HG02970 (cell line): ENCODE results near the gene TBC1D5.

ENCODE experiments used
- ATAC-seq: cut with Tn5 transposase; IDR thresholded peaks from one replicate; pipeline ENCODE4 v1.9.1; 2021; ENCODE audit warnings: mild to moderate bottlenecking, moderate library complexity, moderate number of reproducible peaks; ENCODE audit not compliant: unreplicated experiment, low FRiP score

Gene TBC1D5

DNA sequence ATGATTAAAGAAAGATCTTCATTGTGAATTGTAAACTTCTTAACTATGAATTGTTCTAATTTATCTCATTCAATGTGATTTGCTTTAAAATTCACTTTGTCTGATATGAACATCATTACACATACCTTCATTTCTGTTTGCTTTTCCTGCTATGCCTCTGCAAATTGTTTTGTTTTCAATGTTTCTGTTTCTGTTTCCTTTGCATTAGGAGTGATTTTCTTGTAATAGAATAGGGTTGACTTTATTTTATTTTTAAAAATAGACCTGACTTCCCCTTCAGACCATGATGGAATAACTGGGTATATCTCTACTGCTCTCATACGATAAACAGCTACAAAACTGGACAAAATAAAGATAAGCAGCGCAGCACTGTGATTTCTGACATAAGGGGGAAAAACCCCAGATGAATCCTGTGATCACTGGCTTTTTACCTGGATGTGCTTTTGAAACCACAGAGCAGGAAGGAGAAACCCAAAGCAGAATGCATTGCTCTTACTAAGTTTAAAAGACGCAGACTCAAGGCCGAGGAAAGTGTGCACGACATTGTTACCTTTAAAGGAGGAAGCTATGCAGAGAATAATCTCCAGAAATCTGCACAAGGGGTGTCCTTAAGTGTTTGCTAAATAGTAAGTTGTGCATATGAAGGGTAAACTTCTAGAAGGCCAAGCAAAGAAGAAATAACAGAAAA lies 420.2 kb downstream of the TBC1D5 start:
- no peak for ATAC-seq

DNA sequence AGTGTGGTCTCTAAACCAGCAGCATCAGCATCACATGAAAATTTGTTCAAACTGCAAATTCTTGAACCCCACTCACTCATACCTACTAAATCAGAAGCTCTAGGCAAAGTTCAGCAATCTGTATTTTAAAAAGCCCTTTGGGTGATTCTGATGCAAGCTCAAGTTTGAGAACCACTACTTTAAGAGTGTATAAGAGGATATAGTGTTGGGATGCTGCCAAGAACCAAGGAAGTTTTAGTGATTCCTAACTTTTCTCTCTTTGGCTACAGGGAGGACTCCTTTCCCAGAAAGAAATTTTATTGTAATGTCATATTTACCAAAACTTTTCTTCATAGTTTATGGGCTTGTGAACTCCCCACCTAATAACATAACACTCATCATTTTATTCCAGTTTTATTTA lies 422.2 kb downstream of the TBC1D5 start:
- ATAC-seq, result no peak

DNA sequence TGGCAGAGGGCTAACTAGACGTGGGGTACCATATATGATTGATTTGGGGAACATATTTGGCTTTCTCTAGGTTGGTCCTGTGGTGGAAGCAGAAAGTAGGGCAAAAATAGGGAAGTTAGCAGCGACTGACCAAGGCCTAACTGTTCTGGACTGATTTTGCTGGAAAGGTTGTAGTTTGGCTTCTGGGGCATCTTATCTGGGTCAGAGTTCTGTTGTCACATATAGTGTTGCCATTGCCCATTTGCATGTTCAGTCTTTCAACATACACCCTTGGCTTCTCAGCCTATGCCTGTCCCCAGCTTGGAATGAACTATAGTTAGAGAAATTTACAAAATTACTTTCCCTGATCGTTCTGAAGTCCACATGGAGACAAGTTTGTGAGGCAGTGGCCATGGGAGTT lies 426.5 kb downstream of the TBC1D5 start:
- ATAC-seq, result no peak

DNA sequence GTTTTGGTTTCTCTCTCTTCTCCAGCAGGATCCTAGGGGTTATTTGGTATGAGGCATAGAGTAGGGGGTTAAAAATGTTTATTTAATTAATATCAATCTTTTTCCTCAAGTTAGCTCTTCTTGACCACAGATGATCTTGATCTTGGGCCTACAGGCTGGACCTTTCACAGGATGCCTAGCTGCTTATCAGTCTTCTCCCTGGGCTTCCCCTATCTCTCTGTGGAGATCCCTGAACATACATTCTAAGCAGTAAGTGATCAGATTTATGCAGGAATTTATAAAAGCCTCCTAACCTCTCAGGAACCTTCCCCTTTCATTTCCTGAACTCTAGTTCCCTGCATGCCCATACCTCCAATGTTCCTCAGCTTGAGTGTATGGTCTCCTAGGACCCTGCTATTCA lies 428.3 kb downstream of the TBC1D5 start:
- no peak for ATAC-seq

DNA sequence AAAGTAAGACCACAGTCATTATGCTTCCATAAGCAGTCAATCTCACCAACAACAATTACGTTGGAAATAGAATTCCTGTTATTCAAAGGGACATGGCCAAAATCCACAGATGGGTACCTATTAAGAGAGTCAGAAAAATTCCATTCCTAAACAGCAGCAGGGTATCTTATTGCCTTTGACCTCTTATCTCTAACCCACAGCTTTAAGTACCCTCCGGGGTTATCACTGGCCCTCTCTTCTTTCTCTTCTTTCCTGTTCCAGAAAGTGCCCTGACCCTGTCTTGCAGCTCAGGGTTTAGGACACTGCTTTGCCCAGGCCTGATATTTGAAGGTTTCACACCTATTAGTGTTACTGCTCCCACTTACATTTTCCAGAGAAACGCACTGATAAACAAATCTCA lies 428.7 kb downstream of the TBC1D5 start:
- ATAC-seq, result no peak

DNA sequence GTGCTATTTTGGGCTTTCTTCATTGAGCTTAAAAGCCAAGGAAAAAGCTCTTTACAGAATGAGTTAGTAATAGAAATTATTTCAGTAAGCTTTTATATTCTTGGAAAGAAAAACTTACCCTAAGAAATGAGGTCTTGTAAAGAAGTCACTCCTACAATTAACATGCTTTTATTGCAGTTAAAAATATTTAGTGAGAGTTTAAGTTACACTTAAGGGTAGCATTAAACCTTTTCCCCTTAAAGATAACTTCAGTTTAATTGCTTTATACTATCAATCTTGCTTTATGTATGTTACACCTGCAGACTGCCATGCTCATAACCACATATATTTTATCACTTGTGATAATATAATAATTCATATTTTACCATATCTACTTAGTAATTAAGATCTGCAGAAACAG lies 431.4 kb downstream of the TBC1D5 start:
- no peak for ATAC-seq

DNA sequence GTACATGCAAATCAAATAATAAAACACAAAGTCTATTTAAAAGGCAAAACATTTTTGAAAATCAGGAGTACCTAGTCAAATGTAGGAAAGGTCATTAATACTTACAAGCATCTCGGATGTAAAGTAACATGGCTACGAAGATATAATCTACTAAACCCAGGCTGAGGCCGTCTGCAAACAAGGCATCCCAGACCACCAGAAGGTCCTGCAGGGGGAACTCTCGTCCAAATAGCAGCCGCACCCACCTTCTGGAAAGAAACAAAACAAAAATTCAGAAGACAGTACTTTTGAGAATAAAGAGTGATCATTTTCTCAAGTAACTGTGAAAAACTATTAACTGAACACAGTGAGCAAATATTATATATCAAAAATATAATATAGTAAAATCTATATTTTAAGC lies 434.5 kb downstream of the TBC1D5 start:
- ATAC-seq, result no peak

DNA sequence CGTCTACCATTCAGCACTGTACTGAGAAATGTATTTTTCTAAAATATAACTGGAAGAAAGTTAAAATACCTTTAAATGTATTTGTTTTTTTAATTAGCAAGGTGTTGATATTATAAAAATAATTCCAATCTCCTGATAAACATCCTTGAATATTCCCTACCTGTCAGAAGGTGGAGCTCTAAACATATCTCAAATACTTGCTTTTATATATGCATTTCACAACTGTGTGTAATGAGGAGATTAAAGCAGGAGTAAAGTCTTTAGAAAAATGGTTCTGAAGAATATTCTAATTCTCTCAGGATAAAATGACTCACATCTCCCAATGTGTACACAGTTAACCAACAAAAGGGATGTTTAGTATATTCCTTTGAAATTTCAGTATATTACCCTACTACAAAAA lies 434.9 kb downstream of the TBC1D5 start:
- ATAC-seq, result no peak

DNA sequence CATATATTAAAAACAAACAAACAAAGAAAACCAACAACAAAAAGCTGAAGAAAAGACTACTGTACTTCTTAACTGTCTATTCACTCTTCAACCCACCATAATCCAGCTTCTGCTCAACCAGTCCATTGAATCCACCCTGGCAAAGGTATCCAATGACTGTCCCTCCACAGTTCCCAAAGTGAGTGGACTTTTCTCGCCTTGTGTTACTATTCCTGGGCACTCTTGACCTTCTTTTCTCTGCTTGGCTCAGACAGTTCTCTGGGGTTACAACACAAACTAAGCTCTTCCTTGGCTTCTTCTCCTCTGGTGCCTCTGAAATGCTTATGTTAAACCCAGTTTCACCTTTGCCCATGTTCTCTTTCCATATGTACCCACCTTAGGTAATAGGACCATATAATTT lies 437.5 kb downstream of the TBC1D5 start:
- ATAC-seq, result no peak

DNA sequence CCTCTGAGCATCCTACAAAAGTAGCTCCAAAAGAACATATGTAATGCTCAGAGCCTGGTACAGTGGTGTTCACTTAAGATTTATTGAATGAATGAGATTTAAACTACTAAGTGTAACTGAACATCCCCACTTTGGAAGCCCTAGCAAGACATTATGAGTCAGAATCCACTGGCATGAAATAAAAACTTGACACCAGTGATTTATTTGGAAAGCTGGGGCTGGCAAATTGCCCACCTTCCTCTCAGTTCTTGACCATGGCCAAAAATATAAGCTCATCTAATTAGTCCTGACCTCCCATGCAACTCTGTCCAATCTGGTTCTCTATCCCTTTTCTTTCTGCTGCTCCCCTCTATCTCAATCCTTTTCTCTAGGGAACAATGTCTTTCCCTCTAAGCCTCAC lies 439.7 kb downstream of the TBC1D5 start:
- no peak for ATAC-seq

DNA sequence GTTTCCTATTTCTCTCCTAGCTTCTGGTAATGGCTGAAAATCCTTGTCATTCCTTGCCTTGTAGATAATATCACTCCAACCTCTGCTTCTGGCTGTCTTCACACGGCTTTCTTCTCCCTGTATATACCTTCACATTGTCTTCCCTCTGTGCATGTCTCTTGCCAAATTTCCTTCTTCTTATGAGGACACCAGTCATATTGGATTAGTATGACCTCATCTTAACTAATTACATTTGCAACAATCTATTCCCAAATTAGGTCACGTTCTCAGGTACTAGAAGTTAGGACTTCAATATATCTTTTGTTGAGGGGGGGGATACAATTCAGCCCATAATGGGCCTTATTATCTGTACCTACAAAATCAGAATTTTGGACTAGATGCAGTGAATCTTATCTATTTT lies 440.3 kb downstream of the TBC1D5 start:
- ATAC-seq, result no peak

DNA sequence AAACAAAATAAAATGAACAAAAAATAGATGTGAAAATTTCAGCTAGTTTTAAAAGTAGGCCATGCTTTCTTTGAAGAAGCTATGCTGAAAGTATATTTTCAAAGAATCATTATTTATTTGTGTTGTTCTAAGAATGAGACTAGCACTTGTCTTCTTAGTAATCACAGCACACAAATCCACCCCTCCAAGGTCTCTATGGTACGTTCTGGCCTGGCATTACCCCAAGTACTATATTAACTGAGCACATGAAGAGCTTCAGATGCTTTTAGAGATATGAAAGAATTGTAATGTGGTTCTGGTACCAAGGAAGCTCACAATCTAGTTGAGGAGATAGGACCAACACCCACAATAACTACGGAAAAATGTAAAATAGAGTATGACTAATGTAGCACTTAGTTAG lies 441.2 kb downstream of the TBC1D5 start:
- no peak for ATAC-seq

DNA sequence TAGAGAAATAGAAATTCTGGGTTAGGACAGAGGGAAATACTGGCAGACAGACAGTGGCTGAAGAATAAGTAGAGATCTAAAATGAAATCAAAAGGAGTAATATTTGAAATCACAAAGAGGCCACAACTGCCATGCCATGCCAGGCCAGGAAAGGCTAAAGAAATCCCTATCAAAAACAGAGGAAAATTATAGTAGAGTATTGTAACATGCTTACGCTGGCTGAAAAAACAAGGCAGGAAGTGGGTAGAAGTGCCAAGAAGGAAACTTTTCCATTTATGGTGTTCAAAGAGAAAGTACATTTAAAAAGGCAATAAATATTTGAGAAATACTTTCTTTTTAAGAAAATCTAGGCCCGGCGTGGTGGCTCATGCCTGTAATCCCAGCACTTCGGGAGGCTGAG lies 442.0 kb downstream of the TBC1D5 start:
- ATAC-seq, result no peak

DNA sequence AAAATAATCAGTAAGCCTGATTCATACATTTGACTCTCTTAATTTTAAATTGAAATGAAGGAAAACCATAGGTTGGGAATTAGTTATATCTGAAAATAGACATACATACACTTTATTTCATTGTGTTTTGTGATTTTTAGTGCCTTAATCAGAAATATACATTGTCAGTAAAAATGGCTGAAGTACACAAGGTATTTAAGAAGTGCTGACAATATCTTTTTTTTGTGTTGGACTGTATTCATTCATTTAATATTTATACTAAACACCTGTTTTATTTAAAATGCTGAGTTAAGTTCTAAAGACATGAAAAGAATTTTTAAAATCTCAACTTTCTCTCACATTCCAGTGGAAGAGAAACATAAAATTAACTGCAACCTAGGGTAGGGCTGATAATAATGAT lies 444.4 kb downstream of the TBC1D5 start:
- ATAC-seq, result no peak

DNA sequence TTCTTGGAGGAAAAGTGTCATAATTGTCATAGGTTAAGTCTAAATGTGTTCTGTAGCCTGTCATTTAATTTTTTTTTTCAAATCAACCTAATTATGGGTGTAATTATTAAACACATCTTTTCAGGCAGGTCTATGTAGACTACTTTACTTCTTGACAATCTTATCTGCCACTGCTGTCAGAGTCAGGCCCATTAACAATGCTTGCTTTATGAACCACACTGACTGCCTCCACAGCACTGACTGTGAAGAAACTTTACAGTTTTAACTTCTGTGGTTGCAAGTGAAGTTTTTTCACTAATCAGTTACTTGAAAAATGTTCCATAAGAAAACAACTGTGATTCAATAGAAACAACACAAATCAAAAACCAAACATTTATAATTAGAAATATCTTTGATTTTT lies 449.9 kb downstream of the TBC1D5 start:
- no peak for ATAC-seq

DNA sequence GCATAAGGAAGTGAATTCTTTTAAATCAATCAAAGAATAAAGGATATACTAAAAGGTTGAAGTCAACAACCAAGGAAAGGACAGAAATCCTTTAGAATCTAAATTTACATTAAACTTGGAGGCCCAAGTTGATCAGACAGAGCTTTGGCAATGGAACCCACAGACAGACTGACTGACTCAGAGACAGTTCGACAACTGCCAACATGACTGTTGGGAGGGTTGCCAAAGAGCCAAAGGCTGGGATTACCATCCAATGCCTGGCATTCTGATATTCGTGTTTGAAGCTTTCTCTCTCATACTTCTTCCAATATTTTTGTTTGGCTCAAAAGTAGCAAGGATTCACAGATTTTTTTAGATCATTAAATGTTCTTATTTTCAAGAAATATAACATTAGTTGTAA lies 451.5 kb downstream of the TBC1D5 start:
- no peak for ATAC-seq

DNA sequence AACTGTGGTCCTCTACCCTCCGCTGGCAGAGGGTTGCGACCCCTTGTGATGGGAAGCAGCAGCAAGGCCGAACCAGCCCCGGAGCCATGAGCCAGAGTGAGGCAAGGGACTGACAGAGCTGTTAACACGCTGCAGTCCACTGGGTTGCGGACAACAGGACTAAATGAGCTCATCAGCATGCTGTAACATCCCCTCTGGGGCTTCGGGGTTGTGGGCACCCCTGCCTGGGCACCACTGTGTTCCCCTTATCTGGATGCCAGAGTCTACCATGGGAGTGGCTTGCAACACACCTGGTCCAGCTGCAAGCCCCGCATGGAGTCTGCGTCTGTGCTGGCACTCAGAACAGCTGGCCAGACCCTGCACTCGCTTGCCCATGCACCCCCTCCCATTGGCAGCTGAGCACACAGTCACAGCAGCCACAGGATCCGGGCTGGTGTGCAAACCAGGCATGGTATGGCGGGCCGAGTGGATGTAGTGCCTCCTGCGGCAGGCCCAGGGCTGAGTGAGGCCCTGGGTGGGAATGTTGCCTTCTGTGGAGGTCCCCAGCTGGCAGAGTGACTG lies 453.5 kb downstream of the TBC1D5 start:
- no peak for ATAC-seq

DNA sequence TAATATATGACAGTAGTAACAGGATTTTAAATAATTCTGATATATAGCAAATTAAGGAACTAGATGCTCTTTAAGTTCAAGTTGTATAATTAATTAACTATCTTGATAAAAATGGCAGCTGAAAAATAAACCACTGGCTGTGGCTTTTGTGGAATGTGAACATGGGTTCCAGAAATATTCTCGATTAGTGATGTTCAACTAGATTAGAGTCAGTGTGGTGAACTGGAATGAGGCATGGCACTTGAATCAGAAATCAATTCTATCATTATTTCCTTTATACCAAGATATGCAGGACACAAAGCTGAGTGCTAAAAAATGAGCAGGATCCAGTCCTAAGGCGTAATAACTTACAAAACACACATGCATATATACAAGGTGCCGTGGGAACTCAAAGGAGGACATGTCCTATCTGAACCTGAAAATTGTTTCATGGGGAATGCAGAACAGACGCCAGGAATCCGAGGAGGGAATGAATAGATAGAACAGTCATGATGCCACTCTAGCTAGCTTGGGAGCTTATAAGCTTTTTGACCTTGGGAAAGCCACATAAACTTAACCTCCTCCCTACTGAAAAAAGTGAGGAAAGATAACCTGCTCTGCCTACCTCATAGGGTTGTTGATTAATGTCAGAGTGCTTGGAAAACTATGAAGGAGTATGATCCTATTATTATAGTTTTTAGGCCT lies 455.3 kb downstream of the TBC1D5 start:
- no peak for ATAC-seq

DNA sequence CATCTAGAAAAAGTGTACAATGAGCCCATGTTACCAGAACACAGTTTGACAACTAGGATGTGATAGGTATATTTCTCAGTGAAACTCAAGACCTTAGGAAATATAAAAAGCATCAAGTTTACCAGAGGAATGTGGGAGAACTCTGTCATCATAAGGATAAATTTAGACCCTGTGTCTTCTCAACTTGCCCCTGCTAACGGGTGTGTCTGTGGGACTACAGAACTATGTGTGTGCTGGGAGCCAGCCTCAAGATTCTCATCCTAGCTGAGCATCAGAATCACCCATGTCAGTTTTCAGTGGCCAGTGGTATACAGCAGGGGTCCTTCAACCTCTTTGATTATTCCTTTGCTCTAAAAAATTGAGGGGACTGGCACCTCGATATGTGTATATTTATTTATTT lies 464.4 kb downstream of the TBC1D5 start:
- no peak for ATAC-seq

DNA sequence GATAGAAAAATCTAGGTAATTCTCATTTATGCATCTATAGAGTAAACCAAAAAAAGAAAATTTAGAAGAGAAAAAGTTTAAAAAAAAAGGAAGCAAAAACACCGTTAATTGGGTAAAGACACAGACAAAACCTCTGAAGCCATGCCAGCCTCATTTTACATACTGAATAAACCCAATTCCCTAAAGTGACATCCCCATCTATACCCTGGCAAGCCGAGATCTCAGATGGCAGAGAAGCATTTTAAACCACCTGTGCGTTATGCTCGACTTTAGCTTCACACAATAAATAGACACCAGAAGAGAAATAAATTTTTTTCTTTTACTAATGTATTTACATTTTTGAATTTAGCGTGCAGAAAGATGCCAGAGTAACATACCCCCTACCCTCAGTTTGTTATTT lies 475.6 kb downstream of the TBC1D5 start:
- no peak for ATAC-seq

DNA sequence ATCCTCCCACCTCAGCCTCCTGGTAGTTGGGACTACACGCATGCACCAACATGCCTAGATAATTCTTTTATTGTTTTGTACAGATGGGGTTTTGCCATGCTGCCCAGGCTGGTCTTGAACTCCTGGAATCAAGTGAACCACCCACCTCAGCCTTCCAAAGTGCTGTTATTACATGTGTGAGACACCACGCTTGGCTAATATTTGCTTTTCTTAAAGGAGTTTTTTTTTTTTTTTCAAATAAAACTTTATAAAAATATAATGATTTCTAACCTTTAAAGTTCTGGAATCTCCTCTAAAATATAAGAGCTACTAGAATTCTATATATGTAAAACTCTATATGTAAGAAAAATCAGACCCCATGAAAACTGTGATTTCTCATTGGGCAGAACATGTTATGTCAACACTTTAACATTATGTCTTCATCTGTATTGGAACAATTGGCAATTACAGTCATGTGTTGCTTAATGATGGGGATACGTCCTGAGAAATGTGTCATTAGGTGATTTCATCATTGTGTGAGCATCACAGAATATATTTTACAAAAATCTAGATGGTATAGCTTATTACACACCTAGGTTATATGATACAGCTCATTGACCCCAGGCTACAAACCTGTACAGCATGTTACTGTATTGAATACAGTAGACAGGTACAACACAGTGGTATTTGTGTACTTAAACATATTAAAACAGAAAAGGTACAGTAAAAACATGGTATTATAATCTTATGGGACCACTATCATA lies 480.6 kb downstream of the TBC1D5 start:
- no peak for ATAC-seq
